Vagina (tissue), 2 donors: ENCODE measurements around the gene EFNA4.

Experiments
- CTCF ChIP-seq, 3 experiments: fragments of 450-650 bp in 2 of 3; fragments of 200-600 bp in 1 of 3; sonication (generic) in 1 of 3; IDR thresholded peaks; one replicate each; pipeline ENCODE4 v1.5.1; 2017 to 2019; ENCODE audit warnings: antibody characterized with exemption in 3 of 3, mild to moderate bottlenecking in 2 of 3, moderate library complexity in 2 of 3
- POLR2A ChIP-seq, 2 donors: fragments of 450-650 bp; IDR thresholded peaks; one replicate each; pipeline ENCODE4 v1.6.1; 2017; ENCODE audit warnings: antibody characterized with exemption in 2 of 2, mild to moderate bottlenecking in 2 of 2, moderate library complexity in 2 of 2
- POLR2AphosphoS5 ChIP-seq, 2 donors: sonication (generic); formaldehyde crosslinking; IDR thresholded peaks; one replicate each; pipeline ENCODE4 v1.9.0; 2017; ENCODE audit warnings: antibody characterized with exemption in 2 of 2, mild to moderate bottlenecking in 2 of 2, low read depth in 1 of 2; ENCODE audit not compliant: insufficient read depth in 1 of 2

DNA sequence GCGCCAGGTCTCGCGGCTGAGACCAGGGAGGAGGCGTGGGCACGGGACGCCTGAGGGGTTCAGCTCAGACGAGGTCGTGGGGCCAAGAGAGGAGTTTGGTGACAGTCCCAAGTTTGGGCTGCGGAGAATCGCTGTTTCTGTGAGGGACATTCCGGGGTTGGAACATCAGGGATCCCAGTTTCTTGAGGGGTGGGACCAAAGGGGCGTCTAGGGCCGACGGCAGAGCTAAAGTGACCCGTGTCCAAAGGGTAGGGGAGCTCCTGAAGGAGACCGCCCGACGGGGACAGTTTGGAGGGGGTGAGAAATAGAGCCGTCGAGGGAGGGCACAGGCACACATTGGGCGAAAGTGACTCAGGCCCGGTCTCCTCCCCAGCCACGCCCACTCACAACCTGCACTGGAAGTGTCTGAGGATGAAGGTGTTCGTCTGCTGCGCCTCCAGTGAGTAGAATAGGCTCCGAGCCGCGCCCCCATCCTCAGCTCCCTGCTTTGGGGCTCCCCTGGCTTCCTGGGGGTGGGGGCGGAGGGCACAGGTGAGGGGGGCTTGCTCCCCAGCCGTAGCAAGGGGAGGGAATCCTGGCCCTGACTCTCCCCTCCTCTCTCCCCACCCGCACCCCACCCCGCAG is 22.1 kb downstream of the EFNA4 start:
- no peak for TF ChIP-seq CTCF (IDR thresholded peaks at IDR 0.05)
- TF ChIP-seq POLR2A (IDR thresholded peaks at IDR 0.05): no peak
- TF ChIP-seq POLR2AphosphoS5 (IDR thresholded peaks at IDR 0.05; ENCODE audit: insufficient read depth in 1 of 2, low read depth in 1 of 2): no peak
